ENCODE measurements around the gene ZNF385B.

DNA sequence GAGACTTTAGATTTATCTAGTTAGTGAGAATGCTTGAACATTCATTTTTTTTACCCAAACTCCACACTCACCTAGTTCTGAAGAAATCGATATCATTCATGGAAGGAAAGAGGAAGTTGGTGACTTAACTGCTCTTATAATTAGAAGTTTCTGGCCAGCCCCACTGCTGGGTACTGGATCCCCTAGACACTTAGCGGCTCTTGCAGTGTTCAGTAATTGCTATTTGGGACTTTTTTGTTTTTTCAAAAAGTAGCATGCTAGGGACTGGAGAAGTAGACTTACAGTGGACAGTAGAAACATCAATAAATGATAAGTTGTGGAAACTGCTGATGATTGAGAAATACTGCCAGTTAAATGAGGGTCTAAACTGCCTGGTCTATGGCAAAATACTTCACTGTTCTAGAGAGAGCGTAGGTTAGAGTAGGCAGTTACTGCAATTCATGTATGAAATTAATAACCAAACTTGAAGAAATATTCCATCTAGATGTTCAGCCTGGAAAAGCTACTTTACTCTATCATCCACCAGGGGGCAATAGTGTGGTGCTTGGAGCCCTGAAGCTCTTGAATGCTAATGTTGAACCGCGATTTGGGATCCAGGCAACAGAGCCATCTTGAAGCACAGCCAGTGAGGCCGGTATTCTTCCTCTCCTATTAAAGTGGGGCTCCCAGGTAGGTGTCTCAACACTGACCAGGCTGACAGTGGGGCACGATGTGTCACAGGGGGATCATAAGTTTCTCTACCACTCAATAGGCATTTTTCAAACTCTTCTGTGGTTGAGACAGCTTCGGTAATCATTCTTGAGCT lies 450.7 kb downstream of the ZNF385B start:
- TF ChIP-seq, protein P1, sequence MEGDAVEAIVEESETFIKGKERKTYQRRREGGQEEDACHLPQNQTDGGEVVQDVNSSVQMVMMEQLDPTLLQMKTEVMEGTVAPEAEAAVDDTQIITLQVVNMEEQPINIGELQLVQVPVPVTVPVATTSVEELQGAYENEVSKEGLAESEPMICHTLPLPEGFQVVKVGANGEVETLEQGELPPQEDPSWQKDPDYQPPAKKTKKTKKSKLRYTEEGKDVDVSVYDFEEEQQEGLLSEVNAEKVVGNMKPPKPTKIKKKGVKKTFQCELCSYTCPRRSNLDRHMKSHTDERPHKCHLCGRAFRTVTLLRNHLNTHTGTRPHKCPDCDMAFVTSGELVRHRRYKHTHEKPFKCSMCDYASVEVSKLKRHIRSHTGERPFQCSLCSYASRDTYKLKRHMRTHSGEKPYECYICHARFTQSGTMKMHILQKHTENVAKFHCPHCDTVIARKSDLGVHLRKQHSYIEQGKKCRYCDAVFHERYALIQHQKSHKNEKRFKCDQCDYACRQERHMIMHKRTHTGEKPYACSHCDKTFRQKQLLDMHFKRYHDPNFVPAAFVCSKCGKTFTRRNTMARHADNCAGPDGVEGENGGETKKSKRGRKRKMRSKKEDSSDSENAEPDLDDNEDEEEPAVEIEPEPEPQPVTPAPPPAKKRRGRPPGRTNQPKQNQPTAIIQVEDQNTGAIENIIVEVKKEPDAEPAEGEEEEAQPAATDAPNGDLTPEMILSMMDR (IDR thresholded peaks at IDR 0.05) = peak; percentile 72
- TF ChIP-seq, protein P2, sequence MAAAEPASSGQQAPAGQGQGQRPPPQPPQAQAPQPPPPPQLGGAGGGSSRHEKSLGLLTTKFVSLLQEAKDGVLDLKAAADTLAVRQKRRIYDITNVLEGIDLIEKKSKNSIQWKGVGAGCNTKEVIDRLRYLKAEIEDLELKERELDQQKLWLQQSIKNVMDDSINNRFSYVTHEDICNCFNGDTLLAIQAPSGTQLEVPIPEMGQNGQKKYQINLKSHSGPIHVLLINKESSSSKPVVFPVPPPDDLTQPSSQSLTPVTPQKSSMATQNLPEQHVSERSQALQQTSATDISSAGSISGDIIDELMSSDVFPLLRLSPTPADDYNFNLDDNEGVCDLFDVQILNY (CRISPR knock-in tag; IDR thresholded peaks at IDR 0.05) = no peak
- TF ChIP-seq, protein P3, sequence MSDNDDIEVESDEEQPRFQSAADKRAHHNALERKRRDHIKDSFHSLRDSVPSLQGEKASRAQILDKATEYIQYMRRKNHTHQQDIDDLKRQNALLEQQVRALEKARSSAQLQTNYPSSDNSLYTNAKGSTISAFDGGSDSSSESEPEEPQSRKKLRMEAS (CRISPR knock-in tag; IDR thresholded peaks at IDR 0.05) = no peak
- TF ChIP-seq, protein P4, sequence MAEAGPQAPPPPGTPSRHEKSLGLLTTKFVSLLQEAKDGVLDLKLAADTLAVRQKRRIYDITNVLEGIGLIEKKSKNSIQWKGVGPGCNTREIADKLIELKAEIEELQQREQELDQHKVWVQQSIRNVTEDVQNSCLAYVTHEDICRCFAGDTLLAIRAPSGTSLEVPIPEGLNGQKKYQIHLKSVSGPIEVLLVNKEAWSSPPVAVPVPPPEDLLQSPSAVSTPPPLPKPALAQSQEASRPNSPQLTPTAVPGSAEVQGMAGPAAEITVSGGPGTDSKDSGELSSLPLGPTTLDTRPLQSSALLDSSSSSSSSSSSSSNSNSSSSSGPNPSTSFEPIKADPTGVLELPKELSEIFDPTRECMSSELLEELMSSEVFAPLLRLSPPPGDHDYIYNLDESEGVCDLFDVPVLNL (CRISPR knock-in tag; IDR thresholded peaks at IDR 0.05; ENCODE audit: borderline replicate concordance, low read depth) = no peak
- TF ChIP-seq NR3C1 (CRISPR knock-in tag; conservative IDR thresholded peaks at IDR 0.05; ENCODE audit: low read depth) = no peak
